ENCODE data around the gene HAP1.

GRCh38 chr17:41734949-41735313, 488 bp upstream of the HAP1 start:
- TF ChIP-seq POLR2AphosphoS5 (IDR thresholded peaks at IDR 0.05; ENCODE audit: low read depth, low read length), result no peak
- TF ChIP-seq PBX3 (IDR thresholded peaks at IDR 0.05), result no peak
- no peak for TF ChIP-seq EZH2phosphoT487 (IDR thresholded peaks at IDR 0.05; ENCODE audit: borderline replicate concordance, low read depth)
- no peak for TF ChIP-seq CTCF (IDR thresholded peaks at IDR 0.05)
- no peak for TF ChIP-seq TEAD4 (IDR thresholded peaks at IDR 0.05; ENCODE audit: borderline replicate concordance, insufficient read depth)
- no peak for TF ChIP-seq RXRA (IDR thresholded peaks at IDR 0.05; ENCODE audit: borderline replicate concordance, low read depth)
- TF ChIP-seq EP300 (IDR thresholded peaks at IDR 0.05; ENCODE audit: borderline replicate concordance in 1 of 2, low read depth in 1 of 2, low read length in 1 of 2), result no peak
- no peak for TF ChIP-seq FOXM1 (IDR thresholded peaks at IDR 0.05; ENCODE audit: low read depth)
- TF ChIP-seq, protein P1, sequence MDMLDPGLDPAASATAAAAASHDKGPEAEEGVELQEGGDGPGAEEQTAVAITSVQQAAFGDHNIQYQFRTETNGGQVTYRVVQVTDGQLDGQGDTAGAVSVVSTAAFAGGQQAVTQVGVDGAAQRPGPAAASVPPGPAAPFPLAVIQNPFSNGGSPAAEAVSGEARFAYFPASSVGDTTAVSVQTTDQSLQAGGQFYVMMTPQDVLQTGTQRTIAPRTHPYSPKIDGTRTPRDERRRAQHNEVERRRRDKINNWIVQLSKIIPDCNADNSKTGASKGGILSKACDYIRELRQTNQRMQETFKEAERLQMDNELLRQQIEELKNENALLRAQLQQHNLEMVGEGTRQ (IDR thresholded peaks at IDR 0.05; ENCODE audit: borderline replicate concordance, low read depth, low read length), result no peak
- no peak for TF ChIP-seq USF1 (IDR thresholded peaks at IDR 0.05; ENCODE audit: borderline replicate concordance, low read depth)

Measured in SK-N-SH (cell line).